Loucy (cell line): ENCODE results near the gene NAALADL2.

ENCODE experiments used
- EZH2phosphoT487 ChIP-seq: fragments of 200-600 bp; IDR thresholded peaks from 2 replicates; pipeline ENCODE4 v1.6.1; 2018; ENCODE audit warnings: antibody characterized with exemption, mild to moderate bottlenecking, moderate library complexity, borderline replicate concordance
- TF ChIP-seq, protein P1 (sequence below): fragments of 200-600 bp; sonication (generic); conservative IDR thresholded peaks from 2 replicates; pipeline ENCODE4 v1.5.1; 2014; ENCODE audit warnings: mild to moderate bottlenecking, antibody characterized with exemption, low read length

DNA sequence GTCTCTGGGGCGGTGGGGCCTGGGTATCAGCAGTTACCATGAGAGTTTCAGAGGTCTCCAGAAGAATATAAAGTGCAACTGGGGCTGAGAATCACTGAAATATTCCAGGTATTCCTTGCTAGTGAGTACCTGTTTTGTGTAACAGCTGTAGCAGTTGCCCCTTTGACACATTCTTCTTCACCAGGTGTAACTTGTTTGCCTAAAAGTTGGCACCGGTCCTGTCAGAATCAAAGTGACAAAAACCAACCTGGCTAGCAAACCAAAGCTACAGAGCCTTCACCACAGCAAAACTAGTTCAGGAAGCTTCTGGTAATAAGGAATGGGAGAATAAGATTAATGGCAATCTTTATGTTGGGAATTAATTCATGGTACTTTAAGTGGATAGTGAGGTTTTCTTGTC lies 296.0 kb downstream of the NAALADL2 start:
- TF ChIP-seq, protein P1, sequence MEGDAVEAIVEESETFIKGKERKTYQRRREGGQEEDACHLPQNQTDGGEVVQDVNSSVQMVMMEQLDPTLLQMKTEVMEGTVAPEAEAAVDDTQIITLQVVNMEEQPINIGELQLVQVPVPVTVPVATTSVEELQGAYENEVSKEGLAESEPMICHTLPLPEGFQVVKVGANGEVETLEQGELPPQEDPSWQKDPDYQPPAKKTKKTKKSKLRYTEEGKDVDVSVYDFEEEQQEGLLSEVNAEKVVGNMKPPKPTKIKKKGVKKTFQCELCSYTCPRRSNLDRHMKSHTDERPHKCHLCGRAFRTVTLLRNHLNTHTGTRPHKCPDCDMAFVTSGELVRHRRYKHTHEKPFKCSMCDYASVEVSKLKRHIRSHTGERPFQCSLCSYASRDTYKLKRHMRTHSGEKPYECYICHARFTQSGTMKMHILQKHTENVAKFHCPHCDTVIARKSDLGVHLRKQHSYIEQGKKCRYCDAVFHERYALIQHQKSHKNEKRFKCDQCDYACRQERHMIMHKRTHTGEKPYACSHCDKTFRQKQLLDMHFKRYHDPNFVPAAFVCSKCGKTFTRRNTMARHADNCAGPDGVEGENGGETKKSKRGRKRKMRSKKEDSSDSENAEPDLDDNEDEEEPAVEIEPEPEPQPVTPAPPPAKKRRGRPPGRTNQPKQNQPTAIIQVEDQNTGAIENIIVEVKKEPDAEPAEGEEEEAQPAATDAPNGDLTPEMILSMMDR: no peak
- no peak for TF ChIP-seq EZH2phosphoT487
